Measurements from ENCODE around the gene TMEM175.

Gene TMEM175, protein sequence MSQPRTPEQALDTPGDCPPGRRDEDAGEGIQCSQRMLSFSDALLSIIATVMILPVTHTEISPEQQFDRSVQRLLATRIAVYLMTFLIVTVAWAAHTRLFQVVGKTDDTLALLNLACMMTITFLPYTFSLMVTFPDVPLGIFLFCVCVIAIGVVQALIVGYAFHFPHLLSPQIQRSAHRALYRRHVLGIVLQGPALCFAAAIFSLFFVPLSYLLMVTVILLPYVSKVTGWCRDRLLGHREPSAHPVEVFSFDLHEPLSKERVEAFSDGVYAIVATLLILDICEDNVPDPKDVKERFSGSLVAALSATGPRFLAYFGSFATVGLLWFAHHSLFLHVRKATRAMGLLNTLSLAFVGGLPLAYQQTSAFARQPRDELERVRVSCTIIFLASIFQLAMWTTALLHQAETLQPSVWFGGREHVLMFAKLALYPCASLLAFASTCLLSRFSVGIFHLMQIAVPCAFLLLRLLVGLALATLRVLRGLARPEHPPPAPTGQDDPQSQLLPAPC

DNA sequence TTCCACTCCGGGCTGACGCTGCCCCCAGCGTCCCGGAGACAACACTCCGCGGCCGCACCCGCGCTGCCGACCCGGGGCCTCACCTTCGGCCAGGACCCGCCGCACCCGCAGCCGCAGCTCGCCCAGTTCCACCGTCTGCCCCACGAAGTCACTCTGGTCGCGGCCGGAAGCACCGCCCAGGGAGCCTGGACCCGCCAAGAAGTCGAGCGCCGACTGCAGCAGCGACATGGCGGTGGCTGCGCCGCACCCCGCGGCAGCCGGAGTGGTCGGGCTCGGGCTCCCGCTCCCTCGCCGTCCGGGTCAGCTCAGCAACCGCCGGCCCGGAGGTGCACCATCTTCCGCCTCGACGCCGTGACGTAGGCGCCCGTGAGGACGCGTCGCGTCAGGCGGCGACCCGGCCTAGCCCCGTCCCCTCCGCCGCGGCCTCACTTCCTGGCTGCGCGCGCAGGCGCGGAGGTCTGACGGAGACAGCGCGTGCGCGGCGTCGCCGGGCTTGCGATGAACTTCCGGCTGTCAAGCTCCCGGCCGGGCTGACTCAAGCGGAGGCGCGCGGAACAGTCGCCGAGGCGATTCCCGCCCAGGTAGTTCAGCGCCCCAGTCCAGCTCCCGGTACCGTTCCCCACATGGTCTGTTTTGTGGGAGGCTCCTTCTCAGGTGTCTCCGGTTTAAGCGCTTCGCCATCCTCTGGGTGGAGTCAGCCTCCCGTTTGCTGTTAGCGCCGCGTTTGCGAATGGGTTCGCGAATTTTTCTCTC lies at the start of gene TMEM175, which contains the start of gene GAK:
TSS of gene TMEM175 (plus strand) at position 501 of the 753 bp plus-strand sequence. CDS start 15,280 bp downstream, outside the sequence.
TSS of gene GAK (minus strand) at position 357 of the 753 bp plus-strand sequence. CDS start at position 228, 129 bp downstream.
- peak; percentile 33 for DNase-seq

- DNase-seq: no peak
Measured at GRCh38 chr4:882646-883045, 49.6 kb upstream of the TMEM175 start.

DNA sequence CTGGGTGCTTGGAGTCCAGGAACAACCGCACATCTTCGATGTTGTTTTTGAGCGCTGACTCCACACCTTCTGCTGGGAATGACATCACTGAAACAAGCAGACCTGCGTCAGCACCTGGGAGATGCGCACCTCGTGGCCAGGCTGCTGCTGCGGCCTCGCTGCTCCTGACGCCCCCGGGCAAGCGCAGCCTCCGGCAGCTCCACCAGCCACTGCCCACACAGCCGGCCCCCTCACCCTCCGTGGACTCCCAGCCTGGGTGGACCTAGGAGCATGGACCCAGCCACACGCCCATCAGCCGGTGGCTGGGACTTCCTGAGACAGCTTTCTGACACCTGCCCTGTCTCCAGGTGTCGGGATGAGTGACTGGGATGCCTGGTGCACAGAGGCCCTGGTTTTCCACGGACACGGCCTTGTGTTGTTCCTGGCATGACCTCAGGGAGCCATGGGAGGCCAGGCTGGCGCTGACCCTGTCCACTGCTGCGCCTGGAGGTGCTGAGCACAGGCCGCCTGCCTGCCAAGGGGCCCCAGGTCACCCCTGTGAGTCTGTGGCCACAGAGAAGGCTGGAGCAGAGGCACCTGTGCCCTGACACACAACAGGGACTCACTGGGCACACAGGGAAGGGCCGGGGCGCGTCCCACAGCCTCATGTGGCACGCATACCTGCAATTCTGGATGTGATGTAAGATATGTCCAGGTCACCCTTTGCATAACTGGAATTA lies 48.7 kb upstream of the TMEM175 start:
- no peak for DNase-seq

GRCh38 chr4:884259-884658 lies 48.0 kb upstream of the TMEM175 start:
- no peak for DNase-seq

GRCh38 chr4:884896-885295 lies 47.4 kb upstream of the TMEM175 start:
- no peak for DNase-seq

DNA sequence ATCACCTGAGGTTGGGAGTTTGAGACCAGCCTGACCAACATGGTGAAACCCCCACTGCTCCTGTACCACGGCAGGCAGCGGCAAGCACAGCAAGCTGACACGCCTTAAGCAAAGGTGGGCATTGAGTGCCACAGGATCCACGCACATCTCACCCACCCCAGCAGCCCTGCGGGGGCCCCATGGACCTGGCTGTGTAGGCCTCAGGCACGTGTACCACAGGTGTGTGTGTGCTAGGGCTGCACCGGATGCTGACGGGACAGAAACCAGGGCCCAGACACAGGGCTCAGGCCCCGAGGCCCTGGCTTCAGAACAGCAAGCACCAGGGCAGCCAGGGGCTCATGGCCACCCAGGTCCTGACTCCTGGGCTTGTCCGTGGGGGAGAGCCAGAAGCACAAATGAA lies 46.9 kb upstream of the TMEM175 start:
- no peak for DNase-seq

- DNase-seq: no peak
Measured at GRCh38 chr4:886244-886643, 46.0 kb upstream of the TMEM175 start.

DNA sequence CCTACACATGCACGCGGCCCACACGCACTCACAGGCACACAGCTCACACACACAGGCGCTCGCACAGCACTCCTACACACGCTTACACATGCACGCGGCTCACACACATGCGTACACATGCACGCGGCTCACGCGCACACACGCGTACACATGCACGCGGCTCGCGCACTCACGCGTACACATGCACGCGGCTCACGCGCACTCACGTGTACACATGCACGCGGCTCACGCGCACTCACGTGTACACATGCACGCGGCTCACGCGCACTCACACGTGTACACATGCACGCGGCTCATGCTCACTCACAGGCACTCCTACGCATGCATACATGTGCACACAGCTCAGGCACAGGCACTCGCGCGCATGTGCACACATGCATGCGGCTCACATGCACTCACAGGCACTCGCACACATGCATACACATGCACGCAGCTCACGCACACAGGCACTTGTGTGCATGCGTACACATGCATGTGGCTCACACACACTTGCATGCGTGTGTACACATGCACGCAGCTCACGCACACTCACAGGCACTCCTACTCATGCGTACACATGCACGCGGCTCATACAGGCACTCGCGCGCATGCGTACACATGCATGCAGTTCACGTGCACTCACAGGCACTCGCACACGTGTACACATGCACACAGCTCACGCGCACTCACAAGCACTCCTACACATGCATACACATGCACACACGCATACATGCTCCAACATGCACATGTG lies 45.1 kb upstream of the TMEM175 start:
- no peak for DNase-seq

DNA sequence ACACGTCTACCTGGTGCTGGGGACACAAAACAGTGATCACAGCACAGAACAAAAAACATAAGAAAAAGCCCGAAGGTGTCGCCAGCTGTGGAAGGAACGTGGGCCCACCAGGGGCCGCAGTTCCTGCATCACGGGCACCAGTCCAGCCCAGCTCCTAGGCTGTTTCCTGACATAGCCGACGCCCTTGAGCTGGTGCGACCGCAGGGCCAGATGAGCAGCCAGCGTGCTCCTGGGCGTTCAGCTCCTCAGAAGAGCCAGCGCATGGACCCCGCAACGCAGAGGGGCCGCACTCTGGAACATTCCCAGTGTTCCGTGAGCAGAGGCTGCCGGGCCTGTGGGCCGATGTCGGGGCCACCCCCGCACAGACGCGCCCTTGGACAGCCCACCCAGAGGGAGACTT lies 44.2 kb upstream of the TMEM175 start:
- no peak for DNase-seq

GRCh38 chr4:889516-889915 lies 42.7 kb upstream of the TMEM175 start:
- DNase-seq: no peak

DNA sequence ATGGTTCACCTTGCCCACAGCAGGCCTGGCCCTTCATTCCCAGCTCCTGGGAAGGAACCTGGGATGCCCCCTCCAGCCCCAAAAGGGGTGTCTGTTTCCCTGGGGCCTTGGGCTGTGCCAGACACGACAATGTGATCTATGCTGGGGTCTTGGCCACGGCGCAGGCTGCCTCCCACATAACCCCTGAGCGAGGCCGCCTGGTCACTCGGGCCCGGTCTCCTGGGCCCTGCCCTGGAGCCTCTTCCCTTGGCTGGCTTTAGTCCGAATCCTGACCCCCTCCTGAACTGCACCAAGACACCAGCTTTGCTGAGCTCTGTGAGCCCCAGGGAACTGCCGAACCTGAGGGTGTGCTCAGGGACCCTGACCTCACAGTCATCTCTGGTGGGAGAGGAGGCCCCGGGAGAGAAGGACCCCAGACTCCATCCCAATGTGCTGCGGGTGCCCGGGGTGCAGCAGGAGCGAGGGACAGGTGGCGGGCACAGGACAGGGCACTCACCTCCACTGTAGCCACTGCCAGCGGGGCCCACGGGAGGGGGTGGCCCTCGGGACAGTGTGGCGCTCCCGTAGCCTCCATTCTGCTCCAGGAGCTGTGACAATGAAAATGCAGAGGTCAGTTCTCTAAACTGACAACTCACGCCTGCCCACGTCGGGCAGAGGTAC lies 42.1 kb upstream of the TMEM175 start:
- DNase-seq: no peak

GRCh38 chr4:891747-892146 lies 40.5 kb upstream of the TMEM175 start:
- no peak for DNase-seq

DNA sequence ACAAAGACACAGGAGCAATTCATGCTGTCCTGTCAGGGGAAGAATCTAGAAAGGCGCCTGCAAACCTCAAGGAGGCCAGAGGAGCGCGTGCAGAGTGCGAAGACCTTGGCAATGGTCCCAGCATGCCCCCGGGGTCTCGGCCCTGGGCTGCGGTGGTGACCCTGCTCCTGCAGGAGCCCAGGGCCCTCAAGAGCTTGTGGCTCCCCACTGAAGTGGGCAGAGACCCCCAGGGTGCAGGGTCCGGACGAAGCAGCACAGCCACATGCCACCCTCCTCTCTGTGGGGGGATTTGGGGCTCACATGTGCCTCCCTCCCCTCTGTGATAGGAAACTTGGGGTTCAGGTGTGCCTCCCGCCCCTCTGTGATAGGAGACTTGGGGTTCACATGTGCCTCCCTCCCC lies 39.5 kb upstream of the TMEM175 start:
- no peak for DNase-seq

DNA sequence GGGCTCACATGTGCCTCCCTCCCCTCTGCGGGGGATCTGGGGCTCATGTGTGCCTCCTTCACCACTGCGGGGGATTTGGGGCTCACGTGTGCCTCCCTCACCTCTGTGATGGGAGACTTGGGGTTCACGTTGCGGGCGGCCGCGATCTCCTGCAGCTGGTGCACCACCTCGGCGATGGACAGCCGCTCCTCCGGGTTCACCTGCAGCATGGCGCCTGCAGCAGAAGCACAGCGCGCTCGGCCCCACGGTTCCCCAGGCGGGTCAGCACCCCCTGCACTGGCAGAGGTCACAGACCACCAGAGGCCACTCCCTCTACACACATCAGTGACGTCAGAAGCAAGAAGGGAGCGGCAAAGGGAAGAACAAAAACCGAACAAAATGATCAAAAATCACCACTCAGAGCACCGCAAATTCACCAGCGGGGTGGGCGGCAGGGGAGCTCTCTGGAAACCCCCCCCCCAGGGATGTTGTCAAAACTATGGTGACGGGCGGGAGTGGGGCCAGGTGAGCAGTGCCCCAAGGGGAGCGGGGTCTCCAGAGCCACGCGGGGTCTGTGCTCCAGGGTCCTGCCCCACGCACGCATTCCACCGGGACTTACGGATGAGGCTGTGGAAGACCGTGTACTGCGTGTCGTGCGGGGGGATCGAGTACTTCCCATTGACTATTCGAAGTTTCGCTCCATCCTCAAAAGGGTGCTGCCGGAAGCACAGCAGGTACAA lies 38.8 kb upstream of the TMEM175 start:
- DNase-seq: no peak

- DNase-seq: no peak
Measured at GRCh38 chr4:893995-894705, 38.1 kb upstream of the TMEM175 start.

DNA sequence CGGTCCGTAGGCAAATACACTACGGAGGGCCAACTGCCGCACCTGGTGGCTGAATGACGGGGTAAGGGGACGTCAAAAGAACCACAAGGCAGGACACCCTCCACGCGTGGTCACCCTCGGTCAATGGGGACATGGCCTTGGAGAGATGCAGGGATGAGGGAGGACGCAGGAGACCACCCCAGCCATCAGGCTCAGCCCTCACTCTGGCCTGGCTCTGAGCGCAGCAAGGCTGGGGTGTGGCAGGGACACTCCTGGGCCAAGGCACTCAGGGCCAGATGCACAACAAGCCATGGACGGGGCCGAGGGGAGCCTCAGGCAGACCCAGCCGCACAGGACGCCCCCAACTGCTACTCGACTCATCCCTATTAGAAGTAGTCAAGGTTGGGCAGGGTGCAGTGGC lies 36.7 kb upstream of the TMEM175 start:
- DNase-seq: no peak

- DNase-seq: no peak
Measured at GRCh38 chr4:896216-896615, 36.0 kb upstream of the TMEM175 start.

DNA sequence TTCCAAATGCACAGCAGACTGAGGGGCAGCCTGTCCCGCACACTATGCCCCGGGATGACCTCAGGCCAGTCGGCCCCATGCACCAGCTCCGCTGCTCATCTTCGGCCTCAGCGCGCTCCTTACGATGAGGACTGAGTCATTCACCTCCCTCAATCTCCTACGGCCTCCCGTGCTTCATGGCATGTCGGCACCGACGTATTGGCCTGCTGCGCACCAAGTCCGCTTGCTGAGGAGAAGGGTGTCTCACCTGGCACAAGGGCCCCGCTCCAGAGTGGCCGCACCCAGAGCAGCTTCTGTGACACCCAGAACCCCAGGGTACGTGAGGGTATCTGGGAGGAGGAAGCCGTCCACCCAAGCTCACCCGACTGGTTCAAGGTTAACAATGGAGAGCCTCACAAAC lies 35.6 kb upstream of the TMEM175 start:
- no peak for DNase-seq

DNA sequence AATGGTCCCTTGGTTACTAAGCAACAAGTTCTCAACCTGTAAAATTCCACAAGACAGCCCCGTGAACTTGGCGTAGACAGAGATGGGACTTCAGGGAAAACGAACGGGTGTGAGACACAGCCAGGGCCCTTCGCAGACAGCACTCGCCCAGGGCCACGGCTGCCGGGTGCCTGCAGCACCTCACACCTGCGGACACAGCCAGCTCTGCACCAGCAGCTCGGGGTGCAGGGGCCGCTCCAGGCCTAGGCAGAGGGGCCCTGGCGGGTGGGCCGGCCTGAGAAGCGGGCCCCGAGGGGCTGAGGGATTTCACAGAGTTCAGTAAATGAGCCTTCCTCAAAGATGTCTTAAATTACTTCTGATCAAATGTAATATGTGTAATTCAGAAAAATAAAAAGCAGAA lies 34.1 kb upstream of the TMEM175 start:
- no peak for DNase-seq

DNA sequence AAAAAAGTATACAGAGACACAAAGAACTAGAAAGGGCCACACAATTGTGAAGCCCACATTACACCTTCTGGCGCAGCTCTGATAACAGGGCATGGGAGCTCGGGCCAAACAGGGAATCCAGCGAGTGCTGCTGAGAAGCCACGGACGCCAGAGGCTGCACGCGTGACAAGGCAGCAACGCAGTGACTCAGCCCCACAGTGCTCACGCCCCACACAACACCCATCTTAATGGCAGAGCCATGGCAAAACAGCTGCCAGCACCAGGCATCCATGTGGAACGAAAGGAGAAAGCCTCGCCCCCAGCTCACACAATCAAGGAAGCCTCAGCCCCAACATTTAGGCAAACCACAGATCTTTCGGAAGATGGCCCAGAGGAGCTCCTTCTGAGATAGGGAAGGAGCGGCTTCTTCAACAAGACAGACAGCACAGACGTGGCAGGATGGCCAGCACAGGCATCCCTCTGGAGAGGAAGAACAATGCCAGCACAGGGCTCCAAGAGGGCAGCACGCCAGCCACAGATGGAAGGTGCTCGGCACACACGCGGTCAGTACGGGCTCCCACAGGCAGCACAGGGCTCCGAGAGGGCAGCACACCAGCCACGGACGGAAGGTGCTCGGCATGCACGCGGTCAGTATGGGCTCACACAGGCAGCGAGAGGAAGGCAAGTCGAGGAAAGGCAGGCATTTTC lies 33.2 kb upstream of the TMEM175 start:
- DNase-seq: no peak
